GM08714 (cell line): ENCODE results near the gene PSMG2.

Experiments used
- H3K4me3 ChIP-seq: fragments of 200-500 bp; sonication (Bioruptor generic); 2 replicates; pipeline ENCODE4 v1.5.1; 2014; ENCODE audit warnings: mild to moderate bottlenecking, low read length, inconsistent platforms
- ZNF274 ChIP-seq: IDR thresholded peaks from 2 replicates; pipeline ENCODE4 v1.6.1; 2012; ENCODE audit warnings: mild to moderate bottlenecking, low read depth, low read length

PSMG2 gene

GRCh38 chr18:12767580-12768155 lies 64.8 kb downstream of the PSMG2 start:
- no peak for TF ChIP-seq ZNF274
- H3K4me3 ChIP-seq, result no peak overlapping the region

- no peak for TF ChIP-seq ZNF274
- no peak overlapping the region for H3K4me3 ChIP-seq
These were observed 65.8 kb downstream of the PSMG2 start for GRCh38 chr18:12768625-12769024.

- H3K4me3 ChIP-seq, result no peak overlapping the region
- TF ChIP-seq ZNF274, result no peak
These were observed 66.3 kb downstream of the PSMG2 start for GRCh38 chr18:12769136-12769535.

- no peak overlapping the region for H3K4me3 ChIP-seq
- no peak for TF ChIP-seq ZNF274
These were observed 67.0 kb downstream of the PSMG2 start for GRCh38 chr18:12769644-12770440.

GRCh38 chr18:12770469-12771219 lies 67.8 kb downstream of the PSMG2 start:
- H3K4me3 ChIP-seq, result no peak overlapping the region
- TF ChIP-seq ZNF274, result no peak

GRCh38 chr18:12772111-12772510 lies 69.3 kb downstream of the PSMG2 start:
- TF ChIP-seq ZNF274, result no peak
- no peak overlapping the region for H3K4me3 ChIP-seq

GRCh38 chr18:12773369-12773768 lies 70.5 kb downstream of the PSMG2 start:
- H3K4me3 ChIP-seq, result no peak overlapping the region
- no peak for TF ChIP-seq ZNF274

GRCh38 chr18:12774982-12775381 lies 72.1 kb downstream of the PSMG2 start:
- H3K4me3 ChIP-seq, result no peak overlapping the region
- no peak for TF ChIP-seq ZNF274
